ENCODE data around the gene MXI1.
"Not testable (repeated sequence)": the region's sequence is repeated elsewhere in the genome, so short reads cannot be mapped to it uniquely, and the experiment has no call there.

Gene MXI1

GRCh38 chr10:110200503-110200902 lies 6.9 kb upstream of the MXI1 start:
- ChIA-PET POLR2A (ENCODE audit: low non-redundant PET) (no interaction called here), CTCF (no interaction called here)
- H3K27ac ChIP-seq, result no peak overlapping the region
- DNase-seq (ENCODE audit: low spot score), result no peak
- TF ChIP-seq CTCF (conservative IDR thresholded peaks at IDR 0.05; ENCODE audit: low read depth), result no peak

- H3K27ac ChIP-seq; DNase-seq (ENCODE audit: low spot score); CTCF ChIA-PET; POLR2A ChIA-PET (ENCODE audit: low non-redundant PET): not testable (repeated sequence)
Measured at GRCh38 chr10:110201046-110201445, 6.4 kb upstream of the MXI1 start.

GRCh38 chr10:110203500-110204455 lies 3.6 kb upstream of the MXI1 start:
- DNase-seq (ENCODE audit: low spot score), result no peak
- no peak overlapping the region for H3K27ac ChIP-seq
- ChIA-PET CTCF (interaction anchor here (0.6 to 0.7 kb wide), 3 partner anchors 10 to 252 kb away, joined by 3 to 5 read pairs (median 4); no protein-coding TSS in a partner anchor), POLR2A (ENCODE audit: low non-redundant PET) (no interaction called here)
- no peak for TF ChIP-seq CTCF (conservative IDR thresholded peaks at IDR 0.05; ENCODE audit: low read depth)

- POLR2A ChIA-PET (ENCODE audit: low non-redundant PET), result no interaction called here
- DNase-seq (ENCODE audit: low spot score), result no peak
- H3K27ac ChIP-seq, result no peak overlapping the region
- no peak for TF ChIP-seq CTCF (conservative IDR thresholded peaks at IDR 0.05; ENCODE audit: low read depth)
- CTCF ChIA-PET, result interaction anchor here (0.6 to 1.1 kb wide), 4 partner anchors 10 to 264 kb away, joined by 3 to 5 read pairs (median 4); no protein-coding TSS in a partner anchor
Measured at GRCh38 chr10:110205051-110205675, 2.2 kb upstream of the MXI1 start.

GRCh38 chr10:110207805-110208613 lies 604 bp downstream of the MXI1 start:
- ChIA-PET POLR2A (ENCODE audit: low non-redundant PET) (interaction anchor here (0.7 to 1.1 kb wide), 2 partner anchors 36 to 43 kb away, joined by 4 to 5 read pairs; no protein-coding TSS in a partner anchor), CTCF (interaction anchor here (0.6 to 2.1 kb wide), 7 partner anchors 11 to 324 kb away, joined by 3 to 10 read pairs (median 4); no protein-coding TSS in a partner anchor)
- peak; percentile 38 for DNase-seq (ENCODE audit: low spot score)
- H3K27ac ChIP-seq, result peak overlapping the region; percentile 90
- TF ChIP-seq CTCF (conservative IDR thresholded peaks at IDR 0.05; ENCODE audit: low read depth), result no peak

GRCh38 chr10:110208614-110209453 lies 1.4 kb downstream of the MXI1 start:
- ChIA-PET CTCF (interaction anchor here (0.6 to 2.1 kb wide), 14 partner anchors 10 to 1629 kb away, joined by 3 to 10 read pairs (median 4); no protein-coding TSS in a partner anchor), POLR2A (ENCODE audit: low non-redundant PET) (interaction anchor here (1.1 kb wide), 1 partner anchor 36 kb away, joined by 4 read pairs; no protein-coding TSS in a partner anchor)
- DNase-seq (ENCODE audit: low spot score), result peak; percentile 54
- 0 out of 2 replicates have a peak, but pooled peaks have one; percentile 19 for TF ChIP-seq CTCF (conservative IDR thresholded peaks at IDR 0.05; ENCODE audit: low read depth)
- H3K27ac ChIP-seq, result peak overlapping the region; percentile 90

Measured in RWPE1 (cell line).